ENCODE results near the gene SERF2. TPM values are rescaled to one million over a fixed set of nuclear protein-coding genes. Genes with fewer than 3 reads are reported as not detected.
"Not testable (repeated sequence)": the region's sequence is repeated elsewhere in the genome, so short reads cannot be mapped to it uniquely, and the experiment has no call there.

The SERF2 gene
- total RNA-seq, 1 donor from 2014 or later, result 845 TPM

- TF ChIP-seq CTCF (IDR thresholded peaks at IDR 0.05; ENCODE audit: unreplicated experiment), result no peak
- peaks cover 50% of the 10 kb centered on the region for H3K36me3 Mint-ChIP-seq (ENCODE audit: low read depth, unreplicated experiment)
- H3K27ac Mint-ChIP-seq (ENCODE audit: unreplicated experiment), result peak within 1 kb of the TSS; percentile 96
- H3K27me3 Mint-ChIP-seq (ENCODE audit: unreplicated experiment), result peaks cover 11% of the 10 kb centered on the region
- DNase-seq (ENCODE audit: low spot score), result no peak
- peaks cover 32% of the 10 kb centered on the region for H3K4me1 Mint-ChIP-seq (ENCODE audit: unreplicated experiment)
- no peaks in the 10 kb centered on the region for H3K9me3 Mint-ChIP-seq (ENCODE audit: unreplicated experiment)
- peak within 1 kb of the TSS; percentile 100 for H3K4me3 Mint-ChIP-seq (ENCODE audit: unreplicated experiment)
Observed at GRCh38 chr15:43799945-43800285, 7.8 kb downstream of the SERF2 start, which contains the start of gene SERINC4. Gene SERINC4, minus strand, starts transcription at chr15:43800220. Its CDS starts 234 bp downstream, at chr15:43799986.

- no peak for TF ChIP-seq CTCF (IDR thresholded peaks at IDR 0.05; ENCODE audit: unreplicated experiment)
- H3K27ac Mint-ChIP-seq (ENCODE audit: unreplicated experiment), result peak within 1 kb of the TSS; percentile 96
- H3K4me3 Mint-ChIP-seq (ENCODE audit: unreplicated experiment), result peak within 1 kb of the TSS; percentile 100
- H3K36me3 Mint-ChIP-seq (ENCODE audit: low read depth, unreplicated experiment), result peaks cover 48% of the 10 kb centered on the region
- peaks cover 26% of the 10 kb centered on the region for H3K4me1 Mint-ChIP-seq (ENCODE audit: unreplicated experiment)
- H3K9me3 Mint-ChIP-seq (ENCODE audit: unreplicated experiment), result no peaks in the 10 kb centered on the region
- DNase-seq (ENCODE audit: low spot score), result peak; percentile 86
- peaks cover 11% of the 10 kb centered on the region for H3K27me3 Mint-ChIP-seq (ENCODE audit: unreplicated experiment)
Observed at GRCh38 chr15:43800286-43801141, 8.4 kb downstream of the SERF2 start, which contains the start of gene HYPK. Gene HYPK, plus strand, starts transcription at chr15:43800599. Its CDS starts 24 bp downstream, at chr15:43800623.

- peaks cover 21% of the 10 kb centered on the region for H3K4me1 Mint-ChIP-seq (ENCODE audit: unreplicated experiment)
- H3K27ac Mint-ChIP-seq (ENCODE audit: unreplicated experiment); H3K9me3 Mint-ChIP-seq (ENCODE audit: unreplicated experiment); H3K4me3 Mint-ChIP-seq (ENCODE audit: unreplicated experiment); H3K27me3 Mint-ChIP-seq (ENCODE audit: unreplicated experiment); DNase-seq (ENCODE audit: low spot score): not testable (repeated sequence)
- peaks cover 44% of the 10 kb centered on the region for H3K36me3 Mint-ChIP-seq (ENCODE audit: low read depth, unreplicated experiment)
Observed at GRCh38 chr15:43802676-43803075, 10.6 kb downstream of the SERF2 start.

- no peak overlapping the region for H3K4me3 Mint-ChIP-seq (ENCODE audit: unreplicated experiment)
- H3K36me3 Mint-ChIP-seq (ENCODE audit: low read depth, unreplicated experiment), result peaks cover 42% of the 10 kb centered on the region
- H3K9me3 Mint-ChIP-seq (ENCODE audit: unreplicated experiment), result no peaks in the 10 kb centered on the region
- H3K27me3 Mint-ChIP-seq (ENCODE audit: unreplicated experiment), result no peaks in the 10 kb centered on the region
- H3K4me1 Mint-ChIP-seq (ENCODE audit: unreplicated experiment), result no peaks in the 10 kb centered on the region
- no peak for TF ChIP-seq CTCF (IDR thresholded peaks at IDR 0.05; ENCODE audit: unreplicated experiment)
- DNase-seq (ENCODE audit: low spot score), result no peak
- H3K27ac Mint-ChIP-seq (ENCODE audit: unreplicated experiment), result no peak overlapping the region
Observed at GRCh38 chr15:43808435-43808950, 16.4 kb downstream of the SERF2 start.

GRCh38 chr15:43808960-43809678 is 17.0 kb downstream of the SERF2 start:
- Mint-ChIP-seq H3K4me3 (ENCODE audit: unreplicated experiment) (no peak overlapping the region), H3K36me3 (ENCODE audit: low read depth, unreplicated experiment) (peaks cover 41% of the 10 kb centered on the region), H3K27me3 (ENCODE audit: unreplicated experiment) (peaks cover 2% of the 10 kb centered on the region), H3K4me1 (ENCODE audit: unreplicated experiment) (no peaks in the 10 kb centered on the region), H3K9me3 (ENCODE audit: unreplicated experiment) (no peaks in the 10 kb centered on the region), H3K27ac (ENCODE audit: unreplicated experiment) (no peak overlapping the region)
- no peak for DNase-seq (ENCODE audit: low spot score)
- no peak for TF ChIP-seq CTCF (IDR thresholded peaks at IDR 0.05; ENCODE audit: unreplicated experiment)

- not testable (repeated sequence) for H3K9me3 Mint-ChIP-seq (ENCODE audit: unreplicated experiment); H3K27ac Mint-ChIP-seq (ENCODE audit: unreplicated experiment); H3K4me3 Mint-ChIP-seq (ENCODE audit: unreplicated experiment); H3K4me1 Mint-ChIP-seq (ENCODE audit: unreplicated experiment); H3K27me3 Mint-ChIP-seq (ENCODE audit: unreplicated experiment); DNase-seq (ENCODE audit: low spot score)
- H3K36me3 Mint-ChIP-seq (ENCODE audit: low read depth, unreplicated experiment), result peaks cover 24% of the 10 kb centered on the region
Observed at GRCh38 chr15:43815064-43815463, 22.9 kb downstream of the SERF2 start.
